KOPT-K1 (cell line): ENCODE measurements around the gene CNTN4.

Experiments
- H3K27ac ChIP-seq: fragments of 200-600 bp; sonication (generic); 2 replicates; pipeline ENCODE4 v1.5.1; 2016; ENCODE audit warnings: antibody characterized with exemption, mild to moderate bottlenecking, low read depth, low read length; ENCODE audit not compliant: poor library complexity, severe bottlenecking
- H3K36me3 ChIP-seq: fragments of 200-600 bp; sonication (generic); 2 replicates; pipeline ENCODE4 v1.5.1; 2017; ENCODE audit warnings: antibody characterized with exemption, mild to moderate bottlenecking, low read length, moderate library complexity; ENCODE audit not compliant: insufficient read depth
- H3K9me3 ChIP-seq: fragments of 200-600 bp; sonication (generic); 2 replicates; pipeline ENCODE4 v1.5.1; 2017; ENCODE audit warnings: antibody characterized with exemption, low read length, mild to moderate bottlenecking; ENCODE audit not compliant: insufficient read depth, poor library complexity, severe bottlenecking

The CNTN4 gene

GRCh38 chr3:2713923-2714322 lies 615.3 kb downstream of the CNTN4 start:
- Histone ChIP-seq H3K27ac (no peak overlapping the region), H3K36me3 (no peaks in the 10 kb centered on the region), H3K9me3 (no peaks in the 10 kb centered on the region)

- Histone ChIP-seq H3K36me3 (no peaks in the 10 kb centered on the region), H3K9me3 (no peaks in the 10 kb centered on the region), H3K27ac (no peak overlapping the region)
Observed at GRCh38 chr3:2714834-2715233, 616.2 kb downstream of the CNTN4 start.

- H3K27ac ChIP-seq: no peak overlapping the region
- H3K36me3 ChIP-seq: no peaks in the 10 kb centered on the region
- no peaks in the 10 kb centered on the region for H3K9me3 ChIP-seq
Observed at GRCh38 chr3:2727101-2727500, 628.4 kb downstream of the CNTN4 start.

- Histone ChIP-seq H3K9me3 (no peaks in the 10 kb centered on the region), H3K36me3 (no peaks in the 10 kb centered on the region), H3K27ac (no peak overlapping the region)
Observed at GRCh38 chr3:2727610-2728318, 629.1 kb downstream of the CNTN4 start.

- no peaks in the 10 kb centered on the region for H3K36me3 ChIP-seq
- no peaks in the 10 kb centered on the region for H3K9me3 ChIP-seq
- H3K27ac ChIP-seq: no peak overlapping the region
Observed at GRCh38 chr3:2731843-2732242, 633.2 kb downstream of the CNTN4 start.

GRCh38 chr3:2735392-2735894 lies 636.8 kb downstream of the CNTN4 start:
- Histone ChIP-seq H3K27ac (no peak overlapping the region), H3K9me3 (no peaks in the 10 kb centered on the region), H3K36me3 (no peaks in the 10 kb centered on the region)

- Histone ChIP-seq H3K9me3 (no peaks in the 10 kb centered on the region), H3K27ac (no peak overlapping the region), H3K36me3 (no peaks in the 10 kb centered on the region)
Observed at GRCh38 chr3:2741516-2741915, 642.9 kb downstream of the CNTN4 start.

GRCh38 chr3:2765002-2765579 lies 666.4 kb downstream of the CNTN4 start:
- Histone ChIP-seq H3K9me3 (no peaks in the 10 kb centered on the region), H3K27ac (no peak overlapping the region)

GRCh38 chr3:2770451-2770850 lies 671.8 kb downstream of the CNTN4 start:
- H3K27ac ChIP-seq: no peak overlapping the region

More at GRCh38 chr3:2765002-2765579, 666.4 kb downstream of the CNTN4 start:
- H3K36me3 ChIP-seq: no peaks in the 10 kb centered on the region

GRCh38 chr3:2771193-2771592 lies 672.5 kb downstream of the CNTN4 start:
- H3K27ac ChIP-seq: no peak overlapping the region
- H3K36me3 ChIP-seq: no peaks in the 10 kb centered on the region
- no peaks in the 10 kb centered on the region for H3K9me3 ChIP-seq

More at GRCh38 chr3:2770451-2770850, 671.8 kb downstream of the CNTN4 start:
- Histone ChIP-seq H3K36me3 (no peaks in the 10 kb centered on the region), H3K9me3 (no peaks in the 10 kb centered on the region)

- Histone ChIP-seq H3K36me3 (no peaks in the 10 kb centered on the region), H3K27ac (no peak overlapping the region), H3K9me3 (no peaks in the 10 kb centered on the region)
Observed at GRCh38 chr3:2771741-2772140, 673.1 kb downstream of the CNTN4 start.

- Histone ChIP-seq H3K9me3 (no peaks in the 10 kb centered on the region), H3K36me3 (no peaks in the 10 kb centered on the region), H3K27ac (no peak overlapping the region)
Observed at GRCh38 chr3:2772803-2773202, 674.1 kb downstream of the CNTN4 start.

GRCh38 chr3:2774481-2775249 lies 676.0 kb downstream of the CNTN4 start:
- H3K36me3 ChIP-seq: no peaks in the 10 kb centered on the region
- H3K9me3 ChIP-seq: no peaks in the 10 kb centered on the region
- no peak overlapping the region for H3K27ac ChIP-seq

GRCh38 chr3:2783261-2783660 lies 684.6 kb downstream of the CNTN4 start:
- no peaks in the 10 kb centered on the region for H3K36me3 ChIP-seq
- no peaks in the 10 kb centered on the region for H3K9me3 ChIP-seq
- no peak overlapping the region for H3K27ac ChIP-seq

- H3K9me3 ChIP-seq: no peaks in the 10 kb centered on the region
- H3K27ac ChIP-seq: no peak overlapping the region
- H3K36me3 ChIP-seq: no peaks in the 10 kb centered on the region
Observed at GRCh38 chr3:2784627-2785026, 686.0 kb downstream of the CNTN4 start.
